Bronchial epithelial cell (primary cell): ENCODE results near the gene ZIC4. TPM values are rescaled to one million over a fixed set of nuclear protein-coding genes. Genes with fewer than 3 reads are reported as not detected.

ENCODE experiments used
- DNase-seq: peaks from one replicate; pipeline ENCODE4 v3.0.0-alpha.2; 2010; ENCODE audit warnings: low read depth
- FAIRE-seq: peaks from 2 replicates; lab custom pipeline; 2011; peaks lifted over from hg19 to GRCh38; lab: Jason Lieb, UNC
- H3K27me3 ChIP-seq: 2 replicates; pipeline ENCODE4 v1.5.1; 2011; ENCODE audit warnings: low read length; ENCODE audit not compliant: control insufficient read depth, insufficient read depth
- H3K36me3 ChIP-seq: 2 replicates; pipeline ENCODE4 v1.5.1; 2011; ENCODE audit warnings: low read length; ENCODE audit not compliant: control insufficient read depth, insufficient read depth
- H3K4me3 ChIP-seq: 2 replicates; pipeline ENCODE4 v1.5.1; 2011; ENCODE audit warnings: mild to moderate bottlenecking, low read depth, low read length, control low read depth
- CTCF ChIP-seq: IDR thresholded peaks from 2 replicates; pipeline ENCODE4 v1.5.1; 2011; ENCODE audit warnings: mild to moderate bottlenecking, moderate library complexity, low read length, control low read depth, inconsistent platforms; ENCODE audit not compliant: insufficient read depth, severe bottlenecking
- total RNA-seq: library from RNA; depleted of rRNA; stranded (reverse); fragments of >200 nt; gene quantifications from 2 replicates; pipeline ENCODE4 v1.2.1, GENCODE V29; 2014

Gene ZIC4
- total RNA-seq, 1 donor from 2014 or later = not detected

- FAIRE-seq (no peak), DNase-seq (no peak)
- peaks cover 51% of the 10 kb centered on the region for H3K27me3 ChIP-seq
- no peaks in the 10 kb centered on the region for H3K36me3 ChIP-seq
- no peak for TF ChIP-seq CTCF
- no peak overlapping the region for H3K4me3 ChIP-seq
Measured at GRCh38 chr3:147355753-147356090, 50.6 kb downstream of the ZIC4 start.

GRCh38 chr3:147355084-147355752 is 51.1 kb downstream of the ZIC4 start:
- FAIRE-seq (no peak), DNase-seq (no peak)
- no peak overlapping the region for H3K4me3 ChIP-seq
- TF ChIP-seq CTCF = no peak
- no peaks in the 10 kb centered on the region for H3K36me3 ChIP-seq
- peaks cover 48% of the 10 kb centered on the region for H3K27me3 ChIP-seq

- Histone ChIP-seq H3K36me3 (no peaks in the 10 kb centered on the region), H3K27me3 (peaks cover 44% of the 10 kb centered on the region), H3K4me3 (no peak overlapping the region)
- no peak for TF ChIP-seq CTCF
- FAIRE-seq = no peak
- no peak for DNase-seq
Measured at GRCh38 chr3:147354623-147355022, 51.7 kb downstream of the ZIC4 start.

GRCh38 chr3:147351301-147351700 is 55.0 kb downstream of the ZIC4 start:
- no peak overlapping the region for H3K4me3 ChIP-seq
- DNase-seq (no peak), FAIRE-seq (no peak)
- no peak for TF ChIP-seq CTCF
- H3K36me3 ChIP-seq = no peaks in the 10 kb centered on the region
- H3K27me3 ChIP-seq = peaks cover 14% of the 10 kb centered on the region

GRCh38 chr3:147348976-147349375 is 57.4 kb downstream of the ZIC4 start:
- H3K36me3 ChIP-seq = no peaks in the 10 kb centered on the region
- DNase-seq = no peak
- no peaks in the 10 kb centered on the region for H3K27me3 ChIP-seq
- FAIRE-seq = no peak
- H3K4me3 ChIP-seq = no peak overlapping the region
- TF ChIP-seq CTCF = no peak

GRCh38 chr3:147343926-147344325 is 62.4 kb downstream of the ZIC4 start:
- no peak for TF ChIP-seq CTCF
- H3K4me3 ChIP-seq = no peak overlapping the region
- H3K36me3 ChIP-seq = no peaks in the 10 kb centered on the region
- no peak for FAIRE-seq
- DNase-seq = no peak
- H3K27me3 ChIP-seq = no peaks in the 10 kb centered on the region
